Mesothelial cell of epicardium (in vitro differentiated cells): ENCODE data around the gene VIPR2. TPM values are rescaled to one million over a fixed set of nuclear protein-coding genes. Genes with fewer than 3 reads are reported as not detected.
"Not testable (repeated sequence)": the region's sequence is repeated elsewhere in the genome, so short reads cannot be mapped to it uniquely, and the experiment has no call there.

Source experiments
- DNase-seq, 2 experiments: peaks; one replicate each; pipeline ENCODE4 v3.0.0; 2021; ENCODE audit warnings: low spot score in 2 of 2; ENCODE audit not compliant: unreplicated experiment in 2 of 2
- H3K27ac Mint-ChIP-seq: 2 replicates; pipeline ENCODE4 v1.8.0; 2021; ENCODE audit warnings: mixed read lengths
- H3K27me3 Mint-ChIP-seq: 2 replicates; pipeline ENCODE4 v1.8.0; 2021; ENCODE audit warnings: low read depth, mixed read lengths
- H3K36me3 Mint-ChIP-seq: 2 replicates; pipeline ENCODE4 v1.8.0; 2021; ENCODE audit warnings: mixed read lengths
- H3K4me1 Mint-ChIP-seq: 2 replicates; pipeline ENCODE4 v1.8.0; 2021; ENCODE audit warnings: mixed read lengths
- H3K4me3 Mint-ChIP-seq: 2 replicates; pipeline ENCODE4 v1.8.0; 2021; ENCODE audit warnings: mild to moderate bottlenecking, moderate library complexity, mixed read lengths
- H3K9me3 Mint-ChIP-seq: 2 replicates; pipeline ENCODE4 v1.8.0; 2021; ENCODE audit warnings: mixed read lengths
- total RNA-seq: library from RNA; stranded (reverse); gene quantifications from 3 replicates; pipeline ENCODE4 v1.2.1, GENCODE V29; 2021
- TF ChIP-seq, protein P1 (sequence below): fragments of 200-600 bp; sonication (generic); IDR thresholded peaks from one replicate; pipeline ENCODE4 v1.5.0; 2021; ENCODE audit warnings: antibody characterized with exemption; ENCODE audit not compliant: unreplicated experiment

VIPR2 gene
- total RNA-seq, 1 donor from 2014 or later = 0.04 TPM

DNA sequence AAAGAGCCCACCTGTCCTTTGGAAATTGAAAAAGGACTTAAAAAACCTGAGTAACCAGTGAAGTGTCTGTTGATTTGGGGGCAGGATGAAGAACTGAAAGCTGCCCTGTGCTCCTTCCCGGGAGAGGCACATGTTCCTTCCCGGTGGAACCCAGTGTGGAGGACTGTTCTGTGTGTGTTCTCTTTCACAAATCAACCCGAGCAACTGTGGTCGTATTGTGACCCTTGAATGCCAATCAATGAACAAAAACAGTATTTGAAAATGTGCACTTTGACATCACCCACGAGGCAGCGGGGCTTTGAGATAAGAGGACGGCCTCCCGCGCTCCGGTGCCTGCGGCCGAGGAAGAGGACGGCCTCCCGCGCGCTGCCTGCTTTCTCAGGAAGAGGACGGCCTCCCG, 139.0 kb downstream of the VIPR2 start:
- TF ChIP-seq, protein P1, sequence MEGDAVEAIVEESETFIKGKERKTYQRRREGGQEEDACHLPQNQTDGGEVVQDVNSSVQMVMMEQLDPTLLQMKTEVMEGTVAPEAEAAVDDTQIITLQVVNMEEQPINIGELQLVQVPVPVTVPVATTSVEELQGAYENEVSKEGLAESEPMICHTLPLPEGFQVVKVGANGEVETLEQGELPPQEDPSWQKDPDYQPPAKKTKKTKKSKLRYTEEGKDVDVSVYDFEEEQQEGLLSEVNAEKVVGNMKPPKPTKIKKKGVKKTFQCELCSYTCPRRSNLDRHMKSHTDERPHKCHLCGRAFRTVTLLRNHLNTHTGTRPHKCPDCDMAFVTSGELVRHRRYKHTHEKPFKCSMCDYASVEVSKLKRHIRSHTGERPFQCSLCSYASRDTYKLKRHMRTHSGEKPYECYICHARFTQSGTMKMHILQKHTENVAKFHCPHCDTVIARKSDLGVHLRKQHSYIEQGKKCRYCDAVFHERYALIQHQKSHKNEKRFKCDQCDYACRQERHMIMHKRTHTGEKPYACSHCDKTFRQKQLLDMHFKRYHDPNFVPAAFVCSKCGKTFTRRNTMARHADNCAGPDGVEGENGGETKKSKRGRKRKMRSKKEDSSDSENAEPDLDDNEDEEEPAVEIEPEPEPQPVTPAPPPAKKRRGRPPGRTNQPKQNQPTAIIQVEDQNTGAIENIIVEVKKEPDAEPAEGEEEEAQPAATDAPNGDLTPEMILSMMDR = no peak
- no peaks in the 10 kb centered on the region for H3K4me1 Mint-ChIP-seq
- DNase-seq = no peak
- no peak overlapping the region for H3K4me3 Mint-ChIP-seq
- H3K9me3 Mint-ChIP-seq = no peaks in the 10 kb centered on the region
- H3K27me3 Mint-ChIP-seq = no peaks in the 10 kb centered on the region
- no peaks in the 10 kb centered on the region for H3K36me3 Mint-ChIP-seq
- no peak overlapping the region for H3K27ac Mint-ChIP-seq

DNA sequence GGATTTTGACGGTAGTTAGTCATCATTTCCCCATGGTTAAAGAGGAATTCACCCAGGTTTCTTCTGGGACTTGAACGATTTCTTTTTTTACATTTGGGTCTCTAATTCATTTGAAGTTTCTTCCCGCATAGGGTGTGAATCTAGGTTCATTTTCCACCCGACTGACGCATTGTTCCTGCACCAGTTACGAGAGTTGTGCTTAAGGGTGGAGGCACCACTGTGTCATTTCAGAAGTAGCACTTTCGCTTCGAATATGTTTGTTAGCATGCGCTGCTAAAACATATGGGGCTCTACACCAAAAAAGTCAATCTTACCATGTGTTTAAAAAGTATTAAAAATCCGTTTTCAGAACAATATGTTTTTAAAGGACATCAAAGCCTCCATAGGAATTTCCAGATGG, 140.3 kb downstream of the VIPR2 start:
- Mint-ChIP-seq H3K27me3 (peaks cover 5% of the 10 kb centered on the region), H3K27ac (no peak overlapping the region), H3K4me1 (no peaks in the 10 kb centered on the region), H3K4me3 (no peak overlapping the region), H3K9me3 (no peaks in the 10 kb centered on the region), H3K36me3 (no peaks in the 10 kb centered on the region)
- no peak for DNase-seq
- TF ChIP-seq, protein P1 = no peak

DNA sequence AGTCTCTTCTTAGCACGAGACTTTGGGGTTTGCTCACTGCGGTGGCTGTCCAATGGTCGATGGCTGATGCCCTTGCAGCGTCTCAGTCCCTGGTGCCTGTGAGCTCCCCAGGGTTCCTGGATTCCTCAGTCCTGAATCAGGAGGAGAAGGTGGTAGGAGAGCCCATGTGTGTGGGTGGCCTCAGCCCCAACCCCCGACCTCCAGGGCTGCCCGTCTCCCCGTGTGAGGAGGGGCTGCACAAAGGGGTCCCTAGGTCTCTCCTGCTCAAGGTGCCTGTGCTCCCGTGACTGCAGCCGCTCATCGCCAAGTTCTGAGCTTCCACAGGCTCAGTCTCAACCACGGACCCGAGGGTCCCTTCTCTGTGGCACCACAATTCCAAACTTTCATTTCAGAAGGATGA, 142.9 kb downstream of the VIPR2 start:
- Mint-ChIP-seq H3K36me3 (no peaks in the 10 kb centered on the region), H3K9me3 (no peaks in the 10 kb centered on the region), H3K27ac (no peak overlapping the region), H3K27me3 (peaks cover 20% of the 10 kb centered on the region), H3K4me3 (no peak overlapping the region), H3K4me1 (no peaks in the 10 kb centered on the region)
- DNase-seq = no peak
- TF ChIP-seq, protein P1 = no peak

DNA sequence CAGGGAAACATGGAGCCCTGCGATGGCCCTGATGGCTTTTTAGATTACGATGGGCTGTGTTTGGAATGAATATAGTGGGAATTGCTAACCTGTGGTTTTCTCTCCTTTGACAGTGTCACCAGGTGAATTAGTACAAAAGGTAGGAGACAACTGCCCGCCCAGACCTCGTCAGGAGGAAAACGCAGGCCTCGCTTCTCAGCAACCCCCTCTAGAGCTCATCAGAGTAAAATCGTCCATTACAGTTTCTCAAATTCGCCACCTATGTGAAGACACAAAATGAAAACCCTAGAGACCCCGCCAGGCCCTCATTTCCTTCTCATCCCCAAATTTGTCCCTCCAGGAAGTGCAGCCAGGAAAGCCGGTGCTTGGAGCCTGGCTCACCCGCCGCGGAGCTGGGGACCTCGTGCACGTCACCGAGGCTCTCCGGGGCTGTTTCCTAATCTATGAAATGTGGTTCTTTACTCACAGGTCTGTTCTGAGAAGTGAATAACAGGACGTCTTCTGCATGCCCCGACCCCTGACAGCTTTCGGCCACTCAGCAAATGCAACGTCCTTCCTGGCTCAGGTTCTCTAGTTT, 143.7 kb downstream of the VIPR2 start:
- H3K27me3 Mint-ChIP-seq = peaks cover 29% of the 10 kb centered on the region
- TF ChIP-seq, protein P1 = no peak
- no peaks in the 10 kb centered on the region for H3K4me1 Mint-ChIP-seq
- no peaks in the 10 kb centered on the region for H3K9me3 Mint-ChIP-seq
- H3K27ac Mint-ChIP-seq = no peak overlapping the region
- no peak overlapping the region for H3K4me3 Mint-ChIP-seq
- no peaks in the 10 kb centered on the region for H3K36me3 Mint-ChIP-seq
- no peak for DNase-seq

DNA sequence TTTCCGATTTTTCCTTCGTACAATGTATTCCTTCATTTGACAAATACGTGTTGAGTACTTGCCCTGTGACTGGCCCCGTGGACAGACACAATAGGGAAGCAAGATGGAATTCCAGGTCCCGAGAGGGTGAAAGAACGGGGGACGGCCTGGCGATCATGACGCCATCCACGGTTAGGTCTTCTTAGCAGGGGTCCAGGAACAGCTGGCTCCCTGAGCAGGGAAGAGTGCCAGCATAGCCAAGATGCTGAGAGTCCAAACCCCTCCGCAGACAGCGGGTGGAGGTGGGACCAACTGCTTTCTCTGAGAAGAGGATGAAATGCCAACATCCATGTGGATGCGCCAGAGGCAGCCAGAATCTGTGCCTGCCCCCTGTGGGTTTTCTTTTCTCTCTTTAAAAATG, 144.6 kb downstream of the VIPR2 start:
- TF ChIP-seq, protein P1 = no peak
- no peak for DNase-seq
- H3K4me3 Mint-ChIP-seq = no peak overlapping the region
- no peaks in the 10 kb centered on the region for H3K4me1 Mint-ChIP-seq
- H3K9me3 Mint-ChIP-seq = no peaks in the 10 kb centered on the region
- H3K27ac Mint-ChIP-seq = no peak overlapping the region
- H3K36me3 Mint-ChIP-seq = no peaks in the 10 kb centered on the region
- H3K27me3 Mint-ChIP-seq = peaks cover 38% of the 10 kb centered on the region

DNA sequence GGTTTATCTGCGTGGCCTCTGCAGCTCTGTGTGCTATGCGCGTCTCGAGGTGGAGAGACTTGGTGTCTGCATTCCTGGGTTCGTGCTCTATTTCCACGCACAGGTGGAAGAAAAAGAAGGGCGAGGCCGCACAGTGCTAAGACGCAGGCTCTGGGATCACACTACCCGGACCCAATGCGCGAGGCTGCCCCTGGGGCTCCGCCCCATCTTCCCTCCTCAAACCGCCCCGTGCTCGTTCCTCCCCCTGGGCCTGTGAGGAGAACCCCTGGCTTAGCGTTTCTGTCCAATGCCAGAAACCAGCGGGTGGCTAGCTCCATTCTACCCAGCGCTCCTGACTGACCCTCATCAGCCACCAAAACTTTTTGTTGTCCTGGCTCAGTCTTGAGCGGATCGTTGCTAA, 145.2 kb downstream of the VIPR2 start:
- TF ChIP-seq, protein P1 = no peak
- H3K27me3 Mint-ChIP-seq = peaks cover 44% of the 10 kb centered on the region
- H3K27ac Mint-ChIP-seq = no peak overlapping the region
- peaks cover 4% of the 10 kb centered on the region for H3K9me3 Mint-ChIP-seq
- H3K4me1 Mint-ChIP-seq = no peaks in the 10 kb centered on the region
- no peak overlapping the region for H3K4me3 Mint-ChIP-seq
- no peak for DNase-seq
- no peaks in the 10 kb centered on the region for H3K36me3 Mint-ChIP-seq

DNA sequence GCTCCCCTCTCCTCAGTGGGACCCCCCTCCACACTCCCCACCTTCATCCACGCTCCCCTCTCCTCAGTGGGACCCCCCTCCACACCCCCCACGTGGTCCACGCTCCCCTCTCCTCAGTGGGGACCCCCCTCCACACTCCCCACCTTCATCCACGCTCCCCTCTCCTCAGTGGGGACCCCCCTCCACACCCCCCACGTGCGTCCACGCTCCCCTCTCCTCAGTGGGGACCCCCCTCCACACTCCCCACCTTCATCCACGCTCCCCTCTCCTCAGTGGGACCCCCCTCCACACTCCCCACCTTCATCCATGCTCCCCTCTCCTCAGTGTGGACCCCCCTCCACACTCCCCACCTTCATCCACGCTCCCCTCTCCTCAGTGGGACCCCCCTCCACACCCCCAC, 146.4 kb downstream of the VIPR2 start:
- DNase-seq, H3K4me1 Mint-ChIP-seq, H3K36me3 Mint-ChIP-seq, H3K27ac Mint-ChIP-seq, H3K4me3 Mint-ChIP-seq: not testable (repeated sequence)
- Mint-ChIP-seq H3K27me3 (peaks cover 56% of the 10 kb centered on the region), H3K9me3 (peaks cover 11% of the 10 kb centered on the region)
